Heart right ventricle (tissue), 16 donors: Measurements from ENCODE around the gene CERS3. TPM values are rescaled to one million over a fixed set of nuclear protein-coding genes. Genes with fewer than 3 reads are reported as not detected.
A peak's percentile ranks its signal among the peaks of the same experiment; 100 is the strongest.

ENCODE experiments used
- ATAC-seq, 8 donors: fragments of 200-7000 bp; cut with Tn5 transposase; one replicate each; pipeline ENCODE4 v1.9.1; 2020; ENCODE audit warnings: mild to moderate bottlenecking in 8 of 8, moderate library complexity in 8 of 8, moderate number of reproducible peaks in 1 of 8
- DNase-seq, 2 donors: peaks; one replicate each; pipeline ENCODE4 v3.0.0-alpha.2; 2020
- H3K27ac ChIP-seq, 10 donors: fragments of 200-600 bp; sonication (generic) in 2 of 10; one replicate each; pipeline versions ENCODE4 v1.5.0 to v1.8.0; 2020 to 2022; ENCODE audit warnings: mild to moderate bottlenecking in 3 of 10
- H3K27me3 ChIP-seq, 7 donors: fragments of 200-600 bp; one replicate each; pipeline ENCODE4 v1.8.0; 2021 to 2022; ENCODE audit warnings: mild to moderate bottlenecking in 2 of 7
- H3K36me3 ChIP-seq, 9 donors: fragments of 200-600 bp; sonication (generic) in 1 of 9; one replicate each; pipeline versions ENCODE4 v1.5.0 to v1.8.0; 2020 to 2022; ENCODE audit warnings: mild to moderate bottlenecking in 2 of 9
- H3K4me1 ChIP-seq, 9 donors: fragments of 200-600 bp; sonication (generic) in 1 of 9; one replicate each; pipeline versions ENCODE4 v1.5.0 to v1.8.0; 2020 to 2022; ENCODE audit warnings: mild to moderate bottlenecking in 4 of 9
- H3K4me3 ChIP-seq, 10 donors: fragments of 200-600 bp; sonication (generic) in 2 of 10; one replicate each; pipeline versions ENCODE4 v1.5.0 to v1.8.0; 2020 to 2022; ENCODE audit warnings: mild to moderate bottlenecking in 7 of 10, moderate library complexity in 2 of 10
- H3K9me3 ChIP-seq, 11 donors: fragments of 200-600 bp in 10 of 11; sonication (generic) in 2 of 11; one replicate each; pipeline versions ENCODE4 v1.5.0 to v1.8.0; 2013 to 2022; ENCODE audit warnings: mild to moderate bottlenecking in 2 of 11, control low read depth in 1 of 11, moderate library complexity in 1 of 11
- CTCF ChIP-seq, 9 donors: fragments of 200-600 bp; sonication (generic) in 2 of 9; IDR thresholded peaks; one replicate each; pipeline versions ENCODE4 v1.5.0 to v1.8.0; 2021 to 2022; ENCODE audit warnings: antibody characterized with exemption in 9 of 9, mild to moderate bottlenecking in 5 of 9, moderate library complexity in 1 of 9
- WGBS, 2 donors: extraction: QIAGEN DNeasy Blood & Tissue Kit; methylation state at CpG; one replicate each; pipeline ENCODE4 v1.1.7; 2013; ENCODE audit warnings: inconsistent platforms in 1 of 2; 5-methylcytosine and 5-hydroxymethylcytosine counted together
- intact Hi-C, 10 donors: fragments of 100-400 bp; cut with DNase I; formaldehyde crosslinking; loops; one replicate each; pipeline versions ENCODE4 v1.11.1 to v1.14.2; 2022
- polyA plus RNA-seq, 2 donors: library from polyadenylated mRNA; stranded (reverse); fragments of 200-250 nt; gene quantifications; one replicate each; pipeline ENCODE4 v1.2.3, GENCODE V29; 2013
- total RNA-seq, 10 donors: library from RNA; stranded (reverse); fragmentation: NEBNext Ultra II Directional in 3 of 10; extraction: Animal tissue kit (Norgen Biotek cat#: 25700) in 3 of 10; gene quantifications; one replicate each; pipeline versions ENCODE4 v1.2.1 to v1.2.4, GENCODE V29; 2021 to 2023
- donor health status: Arrhythmogenic right ventricular cardiomyopathy.
- donor health status: ischemic (EF 13 %, LVEDD 7.1; RV severe dilation, severe dysfunction).
- donor health status: healthy with polysubstance abuse.
- donor health status: DM: no; HTN: yes; CAD: no.
- donor health status: DM: no; HTN: no; CAD: no.
- donor health status: ischemic (EF 25% LVEDD 6.9; RV normal size, moderate dysfunction).
- donor health status: ischemic (EF 25% LVEDD 5.7; RV mildly dilated, moderate dysfunction).
- donor health status: healthy.
- donor health status: DM: yes; HTN: yes; CAD: no.
- donor health status: Ischemic cardiomyopathy.
- donor health status: ischemic (EF 35%, LVEDD 5.7; RV mildly dilated, moderate dysfunction).
- donor health status: nonischemic (EF 11% LVEDD 7.7; RV severe dilation, severe dysfunction).
- donor health status: DM: yes; HTN: yes; CAD: no.
- donor health status: PGD.
- donor health status: ischemic (EF 29% LVEDD 5.4; RV normal size, mild dysfunction).
- donor health status: nonischemic (EF 23%, LVEDD 6.1; RV moderate dilation, normal function).

CERS3 gene
- total and polyA plus RNA-seq, 12 donors: 0.03 TPM; not detected in 11

DNA sequence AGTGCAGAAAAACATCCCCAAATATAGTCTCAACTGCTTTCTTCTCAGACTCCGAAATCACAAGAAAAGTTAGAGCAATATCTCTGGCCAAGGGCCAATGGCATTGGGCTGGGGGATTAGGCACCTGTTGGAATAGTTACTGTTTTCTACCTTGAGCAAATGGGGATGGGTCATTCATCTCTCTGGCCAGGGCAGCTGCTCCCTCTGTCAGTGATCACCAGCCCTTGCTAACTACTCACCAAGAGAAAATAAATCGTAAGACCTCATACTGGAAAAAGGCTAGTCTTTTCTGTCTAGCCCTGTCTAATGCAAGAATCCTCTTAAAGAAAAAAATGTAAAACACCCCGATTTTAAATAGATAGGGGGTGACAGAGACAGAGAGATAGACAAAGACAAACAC is 10.9 kb downstream of the CERS3 start:
- no peak for DNase-seq
- Histone ChIP-seq H3K36me3 (no peaks in the 10 kb centered on the region), H3K4me3 (no peak overlapping the region), H3K4me1 (peaks cover 0 to 41% (median 6%) of the 10 kb centered on the region in 9 donors), H3K27me3 (peaks cover 0 to 4% (median 0%) of the 10 kb centered on the region in 7 donors), H3K9me3 (peaks cover 0 to 5% (median 0%) of the 10 kb centered on the region in 11 donors), H3K27ac (no peak overlapping the region)
- intact Hi-C loops: no loop called here
- no peak for ATAC-seq
- no peak for TF ChIP-seq CTCF (IDR thresholded peaks at IDR 0.05)
- 54 to 76% methylated on average over 3 of the region's 3 CpGs for WGBS, 2 donors

GRCh38 chr15:100516643-100517512 is 11.9 kb downstream of the CERS3 start:
- H3K27ac ChIP-seq: peak overlapping the region in 3 of 10 donors; percentile 18 to 57 (median 52)
- intact Hi-C loops: no loop called here
- no peaks in the 10 kb centered on the region for H3K36me3 ChIP-seq
- peaks cover 0 to 11% (median 5%) of the 10 kb centered on the region in 7 donors for H3K27me3 ChIP-seq
- WGBS, 2 donors: 58 to 60% methylated on average over 5 of the region's 5 CpGs
- TF ChIP-seq CTCF (IDR thresholded peaks at IDR 0.05): no peak
- H3K9me3 ChIP-seq: no peaks in the 10 kb centered on the region
- ATAC-seq (peak in 5 of 8 donors; percentile 11 to 91 (median 56)), DNase-seq (no peak)
- peaks cover 0 to 41% (median 6%) of the 10 kb centered on the region in 9 donors for H3K4me1 ChIP-seq
- no peak overlapping the region for H3K4me3 ChIP-seq

- Histone ChIP-seq H3K4me3 (no peak overlapping the region), H3K9me3 (no peaks in the 10 kb centered on the region), H3K4me1 (peaks cover 0 to 33% (median 6%) of the 10 kb centered on the region in 9 donors), H3K36me3 (no peaks in the 10 kb centered on the region), H3K27ac (no peak overlapping the region), H3K27me3 (peaks cover 0 to 11% (median 5%) of the 10 kb centered on the region in 7 donors)
- WGBS, 2 donors: 59 to 73% methylated on average over 4 of the region's 4 CpGs
- no peak for TF ChIP-seq CTCF (IDR thresholded peaks at IDR 0.05)
- intact Hi-C loops: loop anchor here in 1 of 10 donors (2.0 kb wide), 1 partner anchor 55 kb away; no protein-coding TSS in a partner anchor
- no peak for ATAC-seq
- DNase-seq: no peak
These were observed 13.0 kb downstream of the CERS3 start for GRCh38 chr15:100515758-100516157.

DNA sequence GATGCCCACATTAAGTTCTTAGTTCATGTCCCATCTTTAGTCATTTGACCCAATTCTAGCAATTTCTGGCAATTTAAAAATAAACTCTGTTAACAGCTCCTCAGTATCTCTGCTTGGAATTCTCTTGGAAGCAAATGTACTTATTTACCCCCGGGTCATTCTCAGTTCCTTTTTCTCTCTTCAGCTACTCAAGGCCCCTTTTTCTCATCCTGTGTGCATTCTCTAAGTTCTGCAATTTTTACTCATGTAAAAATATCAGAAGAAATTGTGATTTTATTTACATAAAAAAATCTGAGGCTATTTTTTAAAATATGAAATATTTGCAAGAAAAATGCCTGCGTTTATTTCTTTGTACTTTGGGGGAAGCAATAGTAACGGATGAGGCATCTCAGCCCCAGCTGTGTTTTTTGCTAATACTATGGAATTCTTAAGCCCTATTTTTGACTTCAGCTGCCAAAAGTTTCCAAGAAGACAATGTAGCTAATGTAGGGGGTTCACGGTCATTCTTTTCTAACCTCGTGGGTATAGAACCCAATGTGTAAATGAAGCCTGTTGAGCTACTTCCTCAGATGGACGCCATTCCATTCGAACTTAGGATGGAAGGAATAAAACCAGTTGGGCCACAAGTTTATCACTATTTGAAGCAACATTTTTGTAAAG is 20.0 kb downstream of the CERS3 start:
- H3K4me1 ChIP-seq: no peaks in the 10 kb centered on the region
- H3K36me3 ChIP-seq: no peaks in the 10 kb centered on the region
- no peak overlapping the region for H3K4me3 ChIP-seq
- DNase-seq (no peak), ATAC-seq (no peak)
- TF ChIP-seq CTCF (IDR thresholded peaks at IDR 0.05): no peak
- H3K9me3 ChIP-seq: no peaks in the 10 kb centered on the region
- peaks cover 0 to 14% (median 6%) of the 10 kb centered on the region in 7 donors for H3K27me3 ChIP-seq
- 62 to 70% methylated on average over 7 of the region's 7 CpGs for WGBS, 2 donors
- intact Hi-C loops: no loop called here
- no peak overlapping the region for H3K27ac ChIP-seq
